ENCODE data around the gene CEP128. TPM values are rescaled to one million over a fixed set of nuclear protein-coding genes. Genes with fewer than 3 reads are reported as not detected.

CEP128 gene
- total and polyA plus RNA-seq, 3 donors from 2014 or later = 8.5 to 30.9 (median 15.3) TPM

GRCh38 chr14:80700601-80701000, 240.9 kb downstream of the CEP128 start:
- Histone ChIP-seq H3K4me1 (no peaks in the 10 kb centered on the region), H3K9me3 (no peaks in the 10 kb centered on the region), H3K36me3 (ENCODE audit: low read depth, missing control alignments) (no peaks in the 10 kb centered on the region), H3K4me3 (no peak overlapping the region), H3K27me3 (no peaks in the 10 kb centered on the region), H3K27ac (no peak overlapping the region)
- intact Hi-C loops (cut with DNase I; ENCODE audit: low total_unique reads) = no loop called here
- TF ChIP-seq POLR2A (IDR thresholded peaks at IDR 0.05) (no peak), CTCF (IDR thresholded peaks at IDR 0.05) (no peak)
- 89 to 94% methylated on average over 1 of the region's 1 CpG for WGBS, 2 donors
- no peak for DNase-seq

DNA sequence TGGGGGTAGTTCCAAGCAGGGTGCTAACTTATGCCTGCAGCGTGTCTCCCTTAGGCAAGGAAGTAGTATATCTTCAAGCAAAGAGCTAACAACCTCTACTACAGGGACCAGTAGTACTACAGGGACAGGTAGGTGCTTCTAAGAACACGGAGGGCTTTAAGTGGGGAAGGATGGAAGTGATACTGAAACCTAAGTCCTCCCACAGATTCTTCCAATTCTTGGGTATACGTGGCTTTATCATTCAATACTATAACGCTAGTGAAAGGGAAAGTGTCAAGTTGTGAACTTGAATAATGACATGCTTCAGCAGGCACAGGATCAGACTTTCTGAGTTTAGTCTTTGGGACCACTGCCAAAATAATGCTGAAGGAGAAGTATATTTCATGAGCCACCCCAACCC, 241.7 kb downstream of the CEP128 start:
- WGBS, 2 donors = 74 to 77% methylated on average over 4 of the region's 4 CpGs
- intact Hi-C loops (cut with DNase I; ENCODE audit: low total_unique reads) = no loop called here

DNA sequence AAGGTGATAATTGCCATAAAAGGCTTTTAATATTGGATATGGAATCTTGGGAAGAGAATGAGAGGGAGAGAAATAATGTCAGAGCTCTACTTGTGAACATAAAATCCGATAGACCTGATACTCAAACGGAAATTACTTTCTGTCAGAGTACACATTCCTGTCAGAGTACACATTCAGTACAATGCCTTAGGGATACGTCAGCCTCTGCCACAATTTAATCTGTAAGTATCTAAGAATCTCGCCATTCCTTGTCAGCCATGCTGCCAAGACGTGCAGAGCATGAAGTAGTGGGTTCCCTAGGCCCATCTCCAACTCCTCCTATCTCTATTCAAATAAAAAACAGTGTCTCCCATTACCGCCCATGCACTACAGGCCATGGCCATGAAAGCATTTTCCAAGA, 242.6 kb downstream of the CEP128 start:
- intact Hi-C loops (cut with DNase I; ENCODE audit: low total_unique reads) = no loop called here
- WGBS, 2 donors = 90 to 93% methylated on average over 6 of the region's 6 CpGs
- no peaks in the 10 kb centered on the region for H3K27me3 ChIP-seq

More for the DNA sequence above, 241.7 kb downstream of the CEP128 start:
- no peaks in the 10 kb centered on the region for H3K36me3 ChIP-seq (ENCODE audit: low read depth, missing control alignments)
- H3K4me3 ChIP-seq = no peak overlapping the region
- H3K27me3 ChIP-seq = no peaks in the 10 kb centered on the region
- DNase-seq = no peak
- TF ChIP-seq CTCF (IDR thresholded peaks at IDR 0.05) = no peak
- TF ChIP-seq POLR2A (IDR thresholded peaks at IDR 0.05) = no peak
- no peaks in the 10 kb centered on the region for H3K9me3 ChIP-seq
- no peaks in the 10 kb centered on the region for H3K4me1 ChIP-seq
- H3K27ac ChIP-seq = no peak overlapping the region

GRCh38 chr14:80695869-80696268, 245.7 kb downstream of the CEP128 start:
- intact Hi-C loops (cut with DNase I; ENCODE audit: low total_unique reads) = no loop called here
- TF ChIP-seq POLR2A (IDR thresholded peaks at IDR 0.05) = no peak
- no peak for TF ChIP-seq CTCF (IDR thresholded peaks at IDR 0.05)
- WGBS, 2 donors = 94 to 95% methylated on average over 4 of the region's 4 CpGs
- H3K27ac ChIP-seq = no peak overlapping the region
- H3K36me3 ChIP-seq (ENCODE audit: low read depth, missing control alignments) = no peaks in the 10 kb centered on the region
- no peaks in the 10 kb centered on the region for H3K27me3 ChIP-seq
- H3K4me3 ChIP-seq = no peak overlapping the region
- DNase-seq = no peak
- H3K4me1 ChIP-seq = no peaks in the 10 kb centered on the region
- H3K9me3 ChIP-seq = no peaks in the 10 kb centered on the region

More for the DNA sequence above, 242.6 kb downstream of the CEP128 start:
- Histone ChIP-seq H3K27ac (no peak overlapping the region), H3K4me1 (no peaks in the 10 kb centered on the region), H3K9me3 (no peaks in the 10 kb centered on the region), H3K4me3 (no peak overlapping the region), H3K36me3 (ENCODE audit: low read depth, missing control alignments) (no peaks in the 10 kb centered on the region)
- DNase-seq = no peak
- no peak for TF ChIP-seq POLR2A (IDR thresholded peaks at IDR 0.05)
- TF ChIP-seq CTCF (IDR thresholded peaks at IDR 0.05) = no peak

GRCh38 chr14:80692903-80693302, 248.6 kb downstream of the CEP128 start:
- 91 to 93% methylated on average over 3 of the region's 3 CpGs for WGBS, 2 donors
- Histone ChIP-seq H3K4me1 (no peaks in the 10 kb centered on the region), H3K4me3 (no peak overlapping the region), H3K27ac (no peak overlapping the region), H3K9me3 (no peaks in the 10 kb centered on the region), H3K36me3 (ENCODE audit: low read depth, missing control alignments) (no peaks in the 10 kb centered on the region), H3K27me3 (no peaks in the 10 kb centered on the region)
- no peak for DNase-seq
- no peak for TF ChIP-seq CTCF (IDR thresholded peaks at IDR 0.05)
- no peak for TF ChIP-seq POLR2A (IDR thresholded peaks at IDR 0.05)
- intact Hi-C loops (cut with DNase I; ENCODE audit: low total_unique reads) = no loop called here
